A673 (cell line): ENCODE data around the gene RBM42. TPM values are rescaled to one million over a fixed set of nuclear protein-coding genes. Genes with fewer than 3 reads are reported as not detected.
A peak's percentile ranks its signal among the peaks of the same experiment; 100 is the strongest.

ENCODE experiments used
- BruUV-seq: library from RNA; stranded (reverse); fragments of 400-500 nt; replicated peaks from 2 replicates; lab custom pipeline; 2021; lab: Mats Ljungman, UMichigan
- CTCF ChIA-PET: fragments of 300-600 bp; sonication (Branson Sonifier 250); formaldehyde crosslinking; loops from one replicate; lab custom pipeline; 2022; ENCODE audit warnings: antibody characterized with exemption; lab: Charles Lee
- POLR2A ChIA-PET: fragments of 300-600 bp; sonication (Branson Sonifier 250); formaldehyde crosslinking; loops from one replicate; lab custom pipeline; 2022; ENCODE audit warnings: antibody characterized with exemption; ENCODE audit not compliant: low non-redundant PET; lab: Charles Lee
- DNase-seq: peaks from one replicate; pipeline ENCODE4 v3.0.0-alpha.2; 2015; ENCODE audit warnings: low spot score
- H3K27ac ChIP-seq: fragments of 200-600 bp; sonication (generic); 2 replicates; pipeline ENCODE4 v1.5.1; 2016; ENCODE audit warnings: mixed run types, low read depth, mild to moderate bottlenecking, mixed read lengths, antibody characterized with exemption, low read length; ENCODE audit not compliant: poor library complexity, severe bottlenecking
- H3K27me3 ChIP-seq: fragments of 200-600 bp; sonication (generic); replicated peaks from 2 replicates; pipeline ENCODE4 v1.6.1; 2017; ENCODE audit warnings: mixed run types, low read depth, mild to moderate bottlenecking, mixed read lengths, antibody characterized with exemption, low read length; ENCODE audit not compliant: insufficient read depth, poor library complexity
- H3K36me3 ChIP-seq: fragments of 200-600 bp; sonication (generic); 2 replicates; pipeline ENCODE4 v1.6.1; 2016; ENCODE audit warnings: mixed run types, mild to moderate bottlenecking, mixed read lengths, antibody characterized with exemption, low read length; ENCODE audit not compliant: insufficient read depth, poor library complexity, severe bottlenecking
- H3K4me1 ChIP-seq: fragments of 200-600 bp; sonication (generic); 2 replicates; pipeline ENCODE4 v1.6.1; 2017; ENCODE audit warnings: mixed run types, mild to moderate bottlenecking, mixed read lengths, antibody characterized with exemption, low read length; ENCODE audit not compliant: insufficient read depth, poor library complexity, severe bottlenecking
- H3K4me3 ChIP-seq: fragments of 200-600 bp; sonication (generic); 2 replicates; pipeline ENCODE4 v1.5.1; 2016; ENCODE audit warnings: low read depth, mixed run types, mild to moderate bottlenecking, mixed read lengths, low read length; ENCODE audit not compliant: poor library complexity, severe bottlenecking
- H3K9me3 ChIP-seq: fragments of 200-600 bp; sonication (generic); 2 replicates; pipeline ENCODE4 v1.6.1; 2016; ENCODE audit warnings: mixed run types, low read depth, mild to moderate bottlenecking, mixed read lengths, antibody characterized with exemption, low read length; ENCODE audit not compliant: poor library complexity, severe bottlenecking
- EZH2 ChIP-seq: fragments of 200-600 bp; sonication (generic); IDR thresholded peaks from 2 replicates; pipeline ENCODE4 v1.6.1; 2017; ENCODE audit warnings: borderline replicate concordance, low read depth, mild to moderate bottlenecking, mixed read lengths, antibody characterized with exemption, low read length; ENCODE audit not compliant: poor library complexity, severe bottlenecking
- intact Hi-C: fragments of 100-400 bp; cut with micrococcal nuclease; formaldehyde crosslinking; loops from one replicate; pipeline ENCODE4 v1.10.0; 2022; ENCODE audit not compliant: unreplicated experiment
- total RNA-seq: library from RNA; stranded (reverse); gene quantifications from 2 replicates; pipeline ENCODE4 v1.2.3, GENCODE V29; 2021
- TF ChIP-seq, protein P1 (sequence below): fragments of 300-800, 200-600 bp; sonication (generic); conservative IDR thresholded peaks from 2 replicates; pipeline ENCODE4 v1.5.1; 2017; ENCODE audit warnings: low read depth, mild to moderate bottlenecking, antibody characterized with exemption, low read length, moderate library complexity, mixed read lengths

Gene RBM42
- total RNA-seq, 1 experiment from 2014 or later, result 106 TPM

DNA sequence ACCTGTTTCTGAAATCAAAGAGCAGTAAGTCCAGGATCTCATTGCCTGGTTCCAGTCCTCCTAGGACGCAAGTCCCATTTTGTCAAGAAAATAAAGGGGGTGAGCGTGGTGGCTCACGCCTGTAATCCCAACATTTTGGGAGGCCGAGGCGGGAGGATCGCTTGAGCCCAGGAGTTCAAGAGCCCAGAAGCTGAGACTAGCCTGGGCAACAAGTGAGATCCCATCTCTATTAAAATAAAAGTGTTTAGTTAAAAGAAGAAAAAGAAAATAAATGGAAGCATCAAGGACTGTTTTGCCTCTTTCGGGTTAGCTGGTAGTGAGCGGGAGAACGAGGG, 16.6 kb upstream of the RBM42 start:
- ChIA-PET CTCF (no interaction called here), POLR2A (no interaction called here)
- Histone ChIP-seq H3K27ac (no peak overlapping the region), H3K9me3 (peaks cover 8% of the 10 kb centered on the region), H3K4me3 (peak overlapping the region; percentile 66), H3K27me3 (no peaks in the 10 kb centered on the region), H3K4me1 (peaks cover 6% of the 10 kb centered on the region), H3K36me3 (no peaks in the 10 kb centered on the region)
- no TSS peak for BruUV-seq
- intact Hi-C loops, result no loop called here
- DNase-seq, result no peak
- TF ChIP-seq, protein P1, sequence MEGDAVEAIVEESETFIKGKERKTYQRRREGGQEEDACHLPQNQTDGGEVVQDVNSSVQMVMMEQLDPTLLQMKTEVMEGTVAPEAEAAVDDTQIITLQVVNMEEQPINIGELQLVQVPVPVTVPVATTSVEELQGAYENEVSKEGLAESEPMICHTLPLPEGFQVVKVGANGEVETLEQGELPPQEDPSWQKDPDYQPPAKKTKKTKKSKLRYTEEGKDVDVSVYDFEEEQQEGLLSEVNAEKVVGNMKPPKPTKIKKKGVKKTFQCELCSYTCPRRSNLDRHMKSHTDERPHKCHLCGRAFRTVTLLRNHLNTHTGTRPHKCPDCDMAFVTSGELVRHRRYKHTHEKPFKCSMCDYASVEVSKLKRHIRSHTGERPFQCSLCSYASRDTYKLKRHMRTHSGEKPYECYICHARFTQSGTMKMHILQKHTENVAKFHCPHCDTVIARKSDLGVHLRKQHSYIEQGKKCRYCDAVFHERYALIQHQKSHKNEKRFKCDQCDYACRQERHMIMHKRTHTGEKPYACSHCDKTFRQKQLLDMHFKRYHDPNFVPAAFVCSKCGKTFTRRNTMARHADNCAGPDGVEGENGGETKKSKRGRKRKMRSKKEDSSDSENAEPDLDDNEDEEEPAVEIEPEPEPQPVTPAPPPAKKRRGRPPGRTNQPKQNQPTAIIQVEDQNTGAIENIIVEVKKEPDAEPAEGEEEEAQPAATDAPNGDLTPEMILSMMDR, result no peak
- no peak for TF ChIP-seq EZH2

GRCh38 chr19:35612559-35613321, 16.1 kb upstream of the RBM42 start, which contains the start of gene HAUS5:
Gene HAUS5, plus strand, starts transcription at chr19:35612735. Its CDS starts 60 bp downstream, at chr19:35612795.
- H3K4me3 ChIP-seq, result peak within 1 kb of the TSS; percentile 66
- no peaks in the 10 kb centered on the region for H3K36me3 ChIP-seq
- DNase-seq, result peak; percentile 95
- H3K27ac ChIP-seq, result peak within 1 kb of the TSS; percentile 75
- ChIA-PET CTCF (no interaction called here), POLR2A (interaction anchor here (0.5 to 0.6 kb wide), 2 partner anchors 30 to 75 kb away, joined by 4 to 6 read pairs; no protein-coding TSS in a partner anchor)
- peaks cover 6% of the 10 kb centered on the region for H3K4me1 ChIP-seq
- no peak for TF ChIP-seq EZH2
- TF ChIP-seq, protein P1, result no peak
- intact Hi-C loops, result no loop called here
- H3K9me3 ChIP-seq, result peaks cover 4% of the 10 kb centered on the region
- H3K27me3 ChIP-seq, result no peaks in the 10 kb centered on the region
- no TSS peak for BruUV-seq

DNA sequence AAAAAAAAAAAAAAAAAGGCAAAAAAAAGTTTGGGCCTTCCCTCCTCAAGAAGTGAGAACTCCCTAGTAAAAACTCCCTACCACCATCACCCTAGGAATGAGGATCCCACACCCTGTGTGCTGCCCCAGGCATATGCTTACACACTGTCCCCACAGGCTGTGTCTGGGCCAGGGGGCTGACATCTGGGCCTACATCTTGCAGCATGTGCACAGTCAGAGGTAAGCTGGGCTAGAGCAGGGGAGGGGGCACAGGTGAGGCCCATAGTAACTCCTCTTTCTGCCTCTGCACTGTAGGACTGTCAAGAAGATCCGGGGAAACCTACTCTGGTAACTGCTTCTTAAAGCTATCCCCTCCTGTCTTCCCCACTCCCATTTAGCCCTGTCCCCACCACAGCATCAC, 15.3 kb upstream of the RBM42 start:
- TSS peak; percentile 76 for BruUV-seq
- intact Hi-C loops, result no loop called here
- H3K4me3 ChIP-seq, result peak overlapping the region; percentile 66
- H3K9me3 ChIP-seq, result no peaks in the 10 kb centered on the region
- H3K36me3 ChIP-seq, result no peaks in the 10 kb centered on the region
- no peak overlapping the region for H3K27ac ChIP-seq
- TF ChIP-seq, protein P1, result no peak
- no peak for TF ChIP-seq EZH2
- peaks cover 6% of the 10 kb centered on the region for H3K4me1 ChIP-seq
- no peaks in the 10 kb centered on the region for H3K27me3 ChIP-seq
- DNase-seq, result no peak
- CTCF ChIA-PET, result no interaction called here
- POLR2A ChIA-PET, result no interaction called here
